Hepatocyte (in vitro differentiated cells): ENCODE results near the gene ADAMTS2. TPM values are rescaled to one million over a fixed set of nuclear protein-coding genes. Genes with fewer than 3 reads are reported as not detected.

Source experiments
- DNase-seq: peaks from one replicate; pipeline ENCODE4 v3.0.0-alpha.2; 2016; ENCODE audit warnings: low spot score
- H2AFZ ChIP-seq: fragments of 200-600 bp; sonication (generic); 2 replicates; pipeline ENCODE4 v1.6.0; 2016; ENCODE audit warnings: antibody characterized with exemption, mild to moderate bottlenecking
- H3K27ac ChIP-seq: fragments of 200-600 bp; sonication (generic); 2 replicates; pipeline ENCODE4 v1.5.1; 2016; ENCODE audit warnings: mild to moderate bottlenecking
- H3K27me3 ChIP-seq: fragments of 200-600 bp; sonication (generic); 2 replicates; pipeline ENCODE4 v1.6.1; 2016
- H3K36me3 ChIP-seq: fragments of 200-600 bp; sonication (generic); replicated peaks from 2 replicates; pipeline ENCODE4 v1.5.1; 2016; ENCODE audit warnings: low read depth; ENCODE audit not compliant: insufficient read depth
- H3K4me1 ChIP-seq: fragments of 200-600 bp; sonication (generic); 2 replicates; pipeline ENCODE4 v1.5.1; 2016; ENCODE audit warnings: mild to moderate bottlenecking, moderate library complexity; ENCODE audit not compliant: insufficient read depth
- H3K4me2 ChIP-seq: fragments of 200-600 bp; sonication (generic); 2 replicates; pipeline ENCODE4 v1.6.0; 2016
- H3K4me3 ChIP-seq: fragments of 200-600 bp; sonication (generic); 2 replicates; pipeline ENCODE4 v1.5.1; 2016; ENCODE audit warnings: mild to moderate bottlenecking
- H3K79me2 ChIP-seq: fragments of 200-600 bp; sonication (generic); 2 replicates; pipeline ENCODE4 v1.6.0; 2017; ENCODE audit warnings: mild to moderate bottlenecking
- H3K9me2 ChIP-seq: fragments of 200-600 bp; sonication (generic); replicated peaks from 2 replicates; pipeline ENCODE4 v1.6.0; 2017; ENCODE audit warnings: mild to moderate bottlenecking; ENCODE audit not compliant: insufficient read depth
- H3K9me3 ChIP-seq: fragments of 200-600 bp; sonication (generic); 2 replicates; pipeline ENCODE4 v1.5.1; 2016; ENCODE audit warnings: low read depth, mild to moderate bottlenecking
- H4K20me1 ChIP-seq: fragments of 200-600 bp; sonication (generic); 2 replicates; pipeline ENCODE4 v1.6.0; 2016; ENCODE audit warnings: mild to moderate bottlenecking; ENCODE audit not compliant: insufficient read depth, poor library complexity, severe bottlenecking
- EZH2 ChIP-seq: fragments of 200-600 bp; sonication (generic); IDR thresholded peaks from 2 replicates; pipeline ENCODE4 v1.6.1; 2016; ENCODE audit warnings: antibody characterized with exemption, mild to moderate bottlenecking, borderline replicate concordance
- EZH2phosphoT487 ChIP-seq: fragments of 200-600 bp; sonication (generic); IDR thresholded peaks from one replicate; pipeline ENCODE4 v1.6.1; 2018; ENCODE audit warnings: antibody characterized with exemption, mild to moderate bottlenecking, low read depth, moderate library complexity; ENCODE audit not compliant: unreplicated experiment, severe bottlenecking
- WGBS: methylation state at CpG from one replicate; pipeline ENCODE4 v1.1.6; 2016; ENCODE audit warnings: low lambda C conversion rate; ENCODE audit errors: missing lambda C conversion rate; 5-methylcytosine and 5-hydroxymethylcytosine counted together
- polyA plus RNA-seq: library from polyadenylated mRNA; unstranded; fragments of >200 nt; fragmentation: Nextera tagmentation; extraction: Ambion mirVana; gene quantifications from 2 replicates; pipeline ENCODE4 v1.2.1, GENCODE V29; 2016
- total RNA-seq: library from RNA; depleted of rRNA; stranded (reverse); fragments of >200 nt; gene quantifications from 2 replicates; pipeline ENCODE4 v1.2.3, GENCODE V29; 2014
- TF ChIP-seq, protein P1 (sequence below): fragments of 200-600 bp; sonication (generic); IDR thresholded peaks from 2 replicates; pipeline ENCODE4 v1.5.1; 2016; ENCODE audit warnings: antibody characterized with exemption, mild to moderate bottlenecking; ENCODE audit not compliant: poor library complexity

The ADAMTS2 gene
- total and polyA plus RNA-seq, 2 experiments from 2014 or later: 55.4 to 78.8 TPM

DNA sequence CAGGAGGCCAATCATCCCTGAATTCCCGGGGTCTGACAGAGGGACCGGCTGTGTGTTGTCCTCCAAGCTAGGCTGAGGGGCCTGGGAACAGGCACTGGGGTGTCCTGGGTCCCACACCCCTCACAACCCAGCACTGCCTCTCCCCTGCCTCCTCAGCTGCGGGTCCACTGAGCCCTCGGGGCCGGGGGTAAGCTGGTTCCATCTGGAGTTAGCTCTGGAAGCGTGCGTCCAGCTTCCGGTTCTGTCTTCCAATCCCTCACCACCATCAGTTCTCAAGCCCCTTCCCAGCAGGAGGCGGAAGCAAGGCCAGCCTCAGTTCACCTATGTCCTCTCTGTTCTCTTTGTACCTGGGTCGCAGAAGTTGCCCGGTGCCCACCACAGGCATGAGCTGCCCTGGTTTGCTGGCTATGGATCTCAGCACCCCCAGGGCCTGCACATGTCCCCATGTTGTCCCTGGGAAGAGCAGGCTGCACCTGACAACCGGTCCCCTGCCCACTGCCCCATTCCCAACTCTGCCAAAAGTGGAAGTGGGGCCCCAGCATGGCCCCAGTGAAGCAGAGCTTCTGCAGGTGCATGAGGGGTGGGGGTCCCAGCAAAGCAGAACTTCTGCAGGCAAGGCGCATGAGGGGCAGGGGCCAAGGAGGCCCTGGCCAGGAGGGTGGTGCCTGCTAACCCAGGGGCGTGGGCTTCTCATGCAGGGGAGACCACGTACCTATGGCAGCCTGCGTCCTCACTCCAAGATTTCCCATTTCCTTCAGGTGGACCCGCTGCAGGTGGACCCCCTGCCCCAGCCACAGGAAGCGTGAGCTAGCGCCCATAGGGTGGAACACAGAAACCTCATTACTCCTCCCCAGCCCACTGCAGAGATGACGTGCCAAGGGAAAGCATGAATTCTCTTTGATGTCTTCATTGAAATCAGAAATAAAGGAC is 173.2 kb downstream of the ADAMTS2 start:
- TF ChIP-seq EZH2 (no peak), EZH2phosphoT487 (no peak)
- TF ChIP-seq, protein P1, sequence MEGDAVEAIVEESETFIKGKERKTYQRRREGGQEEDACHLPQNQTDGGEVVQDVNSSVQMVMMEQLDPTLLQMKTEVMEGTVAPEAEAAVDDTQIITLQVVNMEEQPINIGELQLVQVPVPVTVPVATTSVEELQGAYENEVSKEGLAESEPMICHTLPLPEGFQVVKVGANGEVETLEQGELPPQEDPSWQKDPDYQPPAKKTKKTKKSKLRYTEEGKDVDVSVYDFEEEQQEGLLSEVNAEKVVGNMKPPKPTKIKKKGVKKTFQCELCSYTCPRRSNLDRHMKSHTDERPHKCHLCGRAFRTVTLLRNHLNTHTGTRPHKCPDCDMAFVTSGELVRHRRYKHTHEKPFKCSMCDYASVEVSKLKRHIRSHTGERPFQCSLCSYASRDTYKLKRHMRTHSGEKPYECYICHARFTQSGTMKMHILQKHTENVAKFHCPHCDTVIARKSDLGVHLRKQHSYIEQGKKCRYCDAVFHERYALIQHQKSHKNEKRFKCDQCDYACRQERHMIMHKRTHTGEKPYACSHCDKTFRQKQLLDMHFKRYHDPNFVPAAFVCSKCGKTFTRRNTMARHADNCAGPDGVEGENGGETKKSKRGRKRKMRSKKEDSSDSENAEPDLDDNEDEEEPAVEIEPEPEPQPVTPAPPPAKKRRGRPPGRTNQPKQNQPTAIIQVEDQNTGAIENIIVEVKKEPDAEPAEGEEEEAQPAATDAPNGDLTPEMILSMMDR: no peak
- H2AFZ ChIP-seq: no peak overlapping the region
- no peaks in the 10 kb centered on the region for H3K79me2 ChIP-seq
- H3K4me3 ChIP-seq: no peak overlapping the region
- H3K4me2 ChIP-seq: no peak overlapping the region
- H3K9me3 ChIP-seq: no peaks in the 10 kb centered on the region
- H3K27ac ChIP-seq: no peak overlapping the region
- H3K27me3 ChIP-seq: no peaks in the 10 kb centered on the region
- 97% methylated on average over 20 of the region's 20 CpGs for WGBS
- no peaks in the 10 kb centered on the region for H3K9me2 ChIP-seq
- no peaks in the 10 kb centered on the region for H4K20me1 ChIP-seq
- no peaks in the 10 kb centered on the region for H3K4me1 ChIP-seq
- no peak for DNase-seq
- H3K36me3 ChIP-seq: no peaks in the 10 kb centered on the region

DNA sequence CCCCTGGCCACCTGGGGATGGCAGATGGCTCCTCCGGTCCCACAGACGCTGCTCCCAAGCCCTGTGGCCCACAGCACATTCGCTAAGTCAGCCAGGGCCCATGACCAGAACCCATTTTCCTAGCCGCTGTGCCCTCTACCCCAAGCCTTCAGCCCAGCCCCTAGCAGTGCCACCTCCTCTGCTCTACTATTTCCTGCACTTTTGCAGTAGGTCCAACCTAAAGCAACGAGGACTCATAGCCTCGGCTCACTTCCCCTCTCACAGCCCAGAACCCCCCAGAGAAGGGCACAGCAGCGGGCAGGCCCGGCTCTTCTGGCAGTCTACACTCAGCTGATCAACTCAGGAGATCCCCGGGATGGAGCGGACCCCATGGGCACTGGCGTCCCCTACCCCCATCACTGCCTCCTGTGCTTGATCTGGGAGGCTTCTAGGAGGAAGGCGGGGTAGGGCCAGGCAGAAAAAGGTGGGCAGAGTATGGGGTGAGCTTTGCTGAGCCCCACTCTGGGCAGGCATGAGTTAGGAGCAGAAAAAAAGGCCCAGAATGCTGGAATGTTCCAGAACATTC is 173.9 kb downstream of the ADAMTS2 start:
- Histone ChIP-seq H3K4me2 (no peak overlapping the region), H3K4me1 (no peaks in the 10 kb centered on the region), H2AFZ (no peak overlapping the region), H3K27ac (no peak overlapping the region), H3K27me3 (no peaks in the 10 kb centered on the region), H3K79me2 (no peaks in the 10 kb centered on the region), H3K36me3 (no peaks in the 10 kb centered on the region), H3K9me3 (no peaks in the 10 kb centered on the region), H3K9me2 (no peaks in the 10 kb centered on the region), H4K20me1 (no peaks in the 10 kb centered on the region), H3K4me3 (no peak overlapping the region)
- TF ChIP-seq EZH2phosphoT487: no peak
- no peak for TF ChIP-seq EZH2
- TF ChIP-seq, protein P1: no peak
- 94% methylated on average over 12 of the region's 12 CpGs for WGBS
- DNase-seq: no peak

DNA sequence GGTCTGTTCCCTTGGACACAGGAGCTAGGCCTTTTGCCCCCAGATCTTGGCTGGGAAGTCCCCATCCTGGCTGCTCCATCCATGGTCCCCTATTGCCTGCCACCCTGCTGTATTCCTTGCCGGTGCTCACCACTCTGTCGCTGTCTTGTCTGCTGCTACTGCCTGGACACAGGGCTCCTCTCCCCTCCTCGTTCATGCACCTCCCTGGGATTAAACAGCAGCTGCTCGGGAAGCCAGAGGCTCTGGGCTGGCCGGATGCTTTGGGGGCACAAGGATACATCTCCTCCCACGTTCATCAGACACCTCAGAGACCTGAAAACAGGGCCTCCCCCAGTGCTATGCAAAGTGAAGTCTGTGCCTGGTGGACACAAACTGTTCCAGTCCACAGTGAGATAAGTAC is 174.7 kb downstream of the ADAMTS2 start:
- Histone ChIP-seq H3K4me1 (no peaks in the 10 kb centered on the region), H4K20me1 (no peaks in the 10 kb centered on the region), H2AFZ (no peak overlapping the region), H3K36me3 (no peaks in the 10 kb centered on the region), H3K27me3 (no peaks in the 10 kb centered on the region), H3K4me3 (no peak overlapping the region), H3K27ac (no peak overlapping the region), H3K9me3 (no peaks in the 10 kb centered on the region), H3K9me2 (no peaks in the 10 kb centered on the region), H3K79me2 (no peaks in the 10 kb centered on the region), H3K4me2 (no peak overlapping the region)
- no peak for DNase-seq
- WGBS: 74% methylated on average over 6 of the region's 6 CpGs
- TF ChIP-seq EZH2: no peak
- no peak for TF ChIP-seq EZH2phosphoT487

DNA sequence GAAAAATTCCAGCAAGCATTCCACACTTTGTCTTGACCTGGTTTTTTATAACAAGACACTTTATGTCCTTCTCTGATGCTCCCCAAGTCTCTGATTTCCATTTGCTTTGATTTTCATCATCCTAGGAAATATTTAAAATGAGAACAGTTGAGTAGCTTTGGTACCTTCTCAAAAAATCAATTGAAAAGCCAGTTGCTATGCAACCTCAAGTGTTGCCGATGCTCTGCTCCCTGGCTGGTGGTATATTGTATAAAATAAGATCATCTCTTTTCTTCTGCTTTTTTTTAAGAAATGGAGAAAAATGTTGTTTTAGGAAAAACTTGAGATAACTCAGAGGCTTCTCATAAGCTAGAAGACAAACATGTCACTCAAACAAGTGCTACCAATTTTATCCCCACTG is 175.4 kb downstream of the ADAMTS2 start:
- no peaks in the 10 kb centered on the region for H3K27me3 ChIP-seq
- H3K9me3 ChIP-seq: no peaks in the 10 kb centered on the region
- TF ChIP-seq EZH2 (no peak), EZH2phosphoT487 (no peak)
- TF ChIP-seq, protein P1: no peak
- H3K4me2 ChIP-seq: no peak overlapping the region
- no peak overlapping the region for H3K27ac ChIP-seq
- no peaks in the 10 kb centered on the region for H4K20me1 ChIP-seq
- 84% methylated on average over 1 of the region's 1 CpG for WGBS
- no peaks in the 10 kb centered on the region for H3K4me1 ChIP-seq
- no peaks in the 10 kb centered on the region for H3K9me2 ChIP-seq
- DNase-seq: no peak
- H3K4me3 ChIP-seq: no peak overlapping the region
- no peak overlapping the region for H2AFZ ChIP-seq
- no peaks in the 10 kb centered on the region for H3K36me3 ChIP-seq
- H3K79me2 ChIP-seq: no peaks in the 10 kb centered on the region
